ENCODE results near the gene MTA3.

MTA3 gene

GRCh38 chr2:42568401-42569115 is at the start of gene MTA3:
TSS of gene MTA3 (plus strand) at chr2:42568632. CDS start at chr2:42568746, 114 bp downstream.
- H3K9ac ChIP-seq (ENCODE audit: low read length), result peak within 1 kb of the TSS; percentile 91
- peak within 1 kb of the TSS; percentile 85 for H3K4me3 ChIP-seq (ENCODE audit: low read length)
- TF ChIP-seq EZH2phosphoT487 (IDR thresholded peaks at IDR 0.05; ENCODE audit: low read depth), result no peak
- TF ChIP-seq, protein P1, sequence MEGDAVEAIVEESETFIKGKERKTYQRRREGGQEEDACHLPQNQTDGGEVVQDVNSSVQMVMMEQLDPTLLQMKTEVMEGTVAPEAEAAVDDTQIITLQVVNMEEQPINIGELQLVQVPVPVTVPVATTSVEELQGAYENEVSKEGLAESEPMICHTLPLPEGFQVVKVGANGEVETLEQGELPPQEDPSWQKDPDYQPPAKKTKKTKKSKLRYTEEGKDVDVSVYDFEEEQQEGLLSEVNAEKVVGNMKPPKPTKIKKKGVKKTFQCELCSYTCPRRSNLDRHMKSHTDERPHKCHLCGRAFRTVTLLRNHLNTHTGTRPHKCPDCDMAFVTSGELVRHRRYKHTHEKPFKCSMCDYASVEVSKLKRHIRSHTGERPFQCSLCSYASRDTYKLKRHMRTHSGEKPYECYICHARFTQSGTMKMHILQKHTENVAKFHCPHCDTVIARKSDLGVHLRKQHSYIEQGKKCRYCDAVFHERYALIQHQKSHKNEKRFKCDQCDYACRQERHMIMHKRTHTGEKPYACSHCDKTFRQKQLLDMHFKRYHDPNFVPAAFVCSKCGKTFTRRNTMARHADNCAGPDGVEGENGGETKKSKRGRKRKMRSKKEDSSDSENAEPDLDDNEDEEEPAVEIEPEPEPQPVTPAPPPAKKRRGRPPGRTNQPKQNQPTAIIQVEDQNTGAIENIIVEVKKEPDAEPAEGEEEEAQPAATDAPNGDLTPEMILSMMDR (IDR thresholded peaks at IDR 0.05; ENCODE audit: low read depth, low read length), result no peak
- H4K20me1 ChIP-seq (ENCODE audit: insufficient read depth, low read length), result no peaks in the 10 kb centered on the region
- peaks cover 13% of the 10 kb centered on the region for H3K79me2 ChIP-seq (ENCODE audit: low read length)
- H2AFZ ChIP-seq (ENCODE audit: low read depth, low read length), result 0 out of 2 replicates have a peak within 1 kb of the TSS, but pooled peaks have one; percentile 27
- no peaks in the 10 kb centered on the region; the same call in 1 of the 2 replicates for H3K9me3 ChIP-seq (ENCODE audit: insufficient read depth, low read length)
- no peaks in the 10 kb centered on the region for H3K27me3 ChIP-seq (ENCODE audit: low read depth, low read length)
- H3K4me1 ChIP-seq (ENCODE audit: low read length), result peaks cover 26% of the 10 kb centered on the region
- H3K36me3 ChIP-seq (replicated peaks; ENCODE audit: low read depth, low read length), result peaks cover 12% of the 10 kb centered on the region
- peak within 1 kb of the TSS; percentile 80 for H3K4me2 ChIP-seq (ENCODE audit: low read length)
- peak within 1 kb of the TSS; percentile 57 for H3K27ac ChIP-seq (ENCODE audit: low read length)

DNA sequence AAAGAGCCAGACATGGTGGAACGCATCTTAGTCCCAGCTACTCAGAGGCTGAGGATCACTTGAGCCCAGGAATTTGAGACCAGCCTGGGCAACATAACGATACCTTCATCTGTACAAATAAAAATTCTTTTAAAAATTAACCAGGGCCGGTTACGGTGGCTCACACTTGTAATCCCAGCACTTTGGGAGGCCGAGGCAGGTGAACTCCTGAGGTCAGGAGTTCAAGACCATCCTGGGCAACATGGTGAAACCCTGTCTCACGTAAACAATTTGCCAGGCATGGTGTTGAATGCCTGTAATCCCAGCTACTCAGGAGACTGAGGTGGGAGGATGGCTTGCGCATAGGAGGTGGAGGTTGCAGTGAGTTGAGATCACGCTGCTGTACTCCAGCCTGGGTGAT is 48.8 kb upstream of the MTA3 start:
- Histone ChIP-seq H3K4me2 (ENCODE audit: low read length) (no peak overlapping the region), H3K27me3 (ENCODE audit: low read depth, low read length) (no peaks in the 10 kb centered on the region), H3K4me1 (ENCODE audit: low read length) (no peaks in the 10 kb centered on the region), H2AFZ (ENCODE audit: low read depth, low read length) (no peak overlapping the region), H3K79me2 (ENCODE audit: low read length) (no peaks in the 10 kb centered on the region), H3K9ac (ENCODE audit: low read length) (no peak overlapping the region), H3K36me3 (replicated peaks; ENCODE audit: low read depth, low read length) (no peaks in the 10 kb centered on the region), H4K20me1 (ENCODE audit: insufficient read depth, low read length) (no peaks in the 10 kb centered on the region), H3K27ac (ENCODE audit: low read length) (no peak overlapping the region), H3K4me3 (ENCODE audit: low read length) (no peak overlapping the region), H3K9me3 (ENCODE audit: insufficient read depth, low read length) (no peaks in the 10 kb centered on the region)
- TF ChIP-seq, protein P1 (IDR thresholded peaks at IDR 0.05; ENCODE audit: low read depth, low read length), result no peak
- no peak for TF ChIP-seq EZH2phosphoT487 (IDR thresholded peaks at IDR 0.05; ENCODE audit: low read depth)

- Histone ChIP-seq H3K4me3 (ENCODE audit: low read length) (no peak overlapping the region), H3K9me3 (ENCODE audit: insufficient read depth, low read length) (no peaks in the 10 kb centered on the region), H3K27me3 (ENCODE audit: low read depth, low read length) (no peaks in the 10 kb centered on the region), H3K36me3 (replicated peaks; ENCODE audit: low read depth, low read length) (no peaks in the 10 kb centered on the region), H3K4me1 (ENCODE audit: low read length) (no peaks in the 10 kb centered on the region), H3K79me2 (ENCODE audit: low read length) (no peaks in the 10 kb centered on the region), H3K9ac (ENCODE audit: low read length) (no peak overlapping the region), H4K20me1 (ENCODE audit: insufficient read depth, low read length) (no peaks in the 10 kb centered on the region), H2AFZ (ENCODE audit: low read depth, low read length) (no peak overlapping the region), H3K4me2 (ENCODE audit: low read length) (no peak overlapping the region), H3K27ac (ENCODE audit: low read length) (no peak overlapping the region)
- no peak for TF ChIP-seq EZH2phosphoT487 (IDR thresholded peaks at IDR 0.05; ENCODE audit: low read depth)
- TF ChIP-seq, protein P1 (IDR thresholded peaks at IDR 0.05; ENCODE audit: low read depth, low read length), result no peak
These were observed 46.4 kb upstream of the MTA3 start for GRCh38 chr2:42522035-42522434.

GRCh38 chr2:42523341-42523740 is 45.1 kb upstream of the MTA3 start:
- Histone ChIP-seq H3K9ac (ENCODE audit: low read length) (no peak overlapping the region), H3K79me2 (ENCODE audit: low read length) (no peaks in the 10 kb centered on the region), H3K27me3 (ENCODE audit: low read depth, low read length) (no peaks in the 10 kb centered on the region), H3K4me2 (ENCODE audit: low read length) (no peak overlapping the region), H3K36me3 (replicated peaks; ENCODE audit: low read depth, low read length) (no peaks in the 10 kb centered on the region), H3K4me1 (ENCODE audit: low read length) (no peaks in the 10 kb centered on the region), H3K9me3 (ENCODE audit: insufficient read depth, low read length) (no peaks in the 10 kb centered on the region), H3K27ac (ENCODE audit: low read length) (no peak overlapping the region), H4K20me1 (ENCODE audit: insufficient read depth, low read length) (no peaks in the 10 kb centered on the region), H2AFZ (ENCODE audit: low read depth, low read length) (no peak overlapping the region), H3K4me3 (ENCODE audit: low read length) (no peak overlapping the region)
- TF ChIP-seq EZH2phosphoT487 (IDR thresholded peaks at IDR 0.05; ENCODE audit: low read depth), result no peak
- TF ChIP-seq, protein P1 (IDR thresholded peaks at IDR 0.05; ENCODE audit: low read depth, low read length), result no peak
